Testis (tissue), 3 donors: ENCODE data around the gene MYRFL. TPM values are rescaled to one million over a fixed set of nuclear protein-coding genes. Genes with fewer than 3 reads are reported as not detected.

Experiments used
- DNase-seq: peaks from one replicate; pipeline ENCODE4 v3.0.0-alpha.2; 2019
- H3K27ac ChIP-seq, 2 donors: fragments of 200-600 bp; sonication (generic); one replicate each; pipeline ENCODE4 v1.5.1; 2019
- H3K27me3 ChIP-seq: fragments of 200-600 bp; sonication (generic); one replicate; pipeline ENCODE4 v1.5.1; 2019
- H3K36me3 ChIP-seq: fragments of 200-600 bp; sonication (generic); one replicate; pipeline ENCODE4 v1.5.1; 2017; ENCODE audit warnings: low read depth; ENCODE audit errors: missing control alignments
- H3K4me1 ChIP-seq: fragments of 200-600 bp; sonication (generic); one replicate; pipeline ENCODE4 v1.5.1; 2019
- H3K4me3 ChIP-seq, 2 donors: fragments of 200-600 bp; sonication (generic); one replicate each; pipeline ENCODE4 v1.5.1; 2017 to 2019
- H3K9me3 ChIP-seq: fragments of 200-600 bp; sonication (generic); one replicate; pipeline ENCODE4 v1.5.1; 2017
- POLR2A ChIP-seq: fragments of 450-650 bp; IDR thresholded peaks from one replicate; pipeline ENCODE4 v1.6.1; 2017; ENCODE audit warnings: antibody characterized with exemption, mild to moderate bottlenecking, moderate library complexity
- WGBS, 2 donors: methylation state at CpG; one replicate each; pipeline ENCODE4 v1.1.5; 2018; 5-methylcytosine and 5-hydroxymethylcytosine counted together
- intact Hi-C: fragments of 100-400 bp; cut with DNase I; formaldehyde crosslinking; loops from one replicate; pipeline ENCODE4 v1.15.1; 2023; ENCODE audit warnings: low total_unique reads
- polyA plus RNA-seq: library from polyadenylated mRNA; stranded (reverse); fragments of 350-450 nt; fragmentation: Illumina TruSeq; extraction: RNeasy Lipid Tissue Mini Kit (QIAGEN cat#74804); gene quantifications from one replicate; pipeline ENCODE4 v1.2.3, GENCODE V29; 2014; ENCODE audit warnings: low read depth, low replicate concordance; ENCODE audit not compliant: insufficient read depth
- total RNA-seq, 2 donors: library from RNA; depleted of rRNA; stranded (reverse); fragments of >200 nt; gene quantifications; one replicate each; pipeline ENCODE4 v1.2.3, GENCODE V29; 2016
- TF ChIP-seq, protein P1 (sequence below), 3 experiments: fragments of 450-650 bp in 2 of 3; fragments of 200-600 bp in 1 of 3; sonication (generic) in 1 of 3; IDR thresholded peaks; one replicate each; pipeline ENCODE4 v1.5.1; 2016 to 2019; ENCODE audit warnings: antibody characterized with exemption in 3 of 3, mild to moderate bottlenecking in 2 of 3, moderate library complexity in 1 of 3

Gene MYRFL
- total and polyA plus RNA-seq, 3 donors from 2014 or later = 0.87 to 8.0 (median 1.0) TPM

DNA sequence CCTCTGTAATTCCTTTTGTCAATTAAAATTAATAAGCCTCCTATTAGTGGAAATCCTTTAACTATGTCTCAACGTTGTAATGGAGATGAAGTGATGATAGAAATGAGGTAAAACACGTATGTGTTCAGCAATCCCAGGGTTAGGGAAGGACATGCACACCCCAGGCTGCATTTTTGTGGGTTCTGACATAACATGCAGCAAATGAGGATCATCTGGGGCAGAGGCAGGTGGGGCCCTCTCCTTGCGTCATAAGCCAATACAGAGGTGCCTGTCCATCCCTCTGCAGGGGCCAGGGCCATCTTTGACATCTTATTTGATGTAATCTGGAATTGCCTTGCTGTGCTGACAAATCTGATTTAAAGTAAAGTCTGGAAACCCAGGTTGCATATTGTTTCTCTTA lies 73.2 kb downstream of the MYRFL start:
- no peaks in the 10 kb centered on the region for H3K27me3 ChIP-seq
- no peak overlapping the region for H3K27ac ChIP-seq
- H3K4me3 ChIP-seq = no peak overlapping the region
- TF ChIP-seq, protein P1, sequence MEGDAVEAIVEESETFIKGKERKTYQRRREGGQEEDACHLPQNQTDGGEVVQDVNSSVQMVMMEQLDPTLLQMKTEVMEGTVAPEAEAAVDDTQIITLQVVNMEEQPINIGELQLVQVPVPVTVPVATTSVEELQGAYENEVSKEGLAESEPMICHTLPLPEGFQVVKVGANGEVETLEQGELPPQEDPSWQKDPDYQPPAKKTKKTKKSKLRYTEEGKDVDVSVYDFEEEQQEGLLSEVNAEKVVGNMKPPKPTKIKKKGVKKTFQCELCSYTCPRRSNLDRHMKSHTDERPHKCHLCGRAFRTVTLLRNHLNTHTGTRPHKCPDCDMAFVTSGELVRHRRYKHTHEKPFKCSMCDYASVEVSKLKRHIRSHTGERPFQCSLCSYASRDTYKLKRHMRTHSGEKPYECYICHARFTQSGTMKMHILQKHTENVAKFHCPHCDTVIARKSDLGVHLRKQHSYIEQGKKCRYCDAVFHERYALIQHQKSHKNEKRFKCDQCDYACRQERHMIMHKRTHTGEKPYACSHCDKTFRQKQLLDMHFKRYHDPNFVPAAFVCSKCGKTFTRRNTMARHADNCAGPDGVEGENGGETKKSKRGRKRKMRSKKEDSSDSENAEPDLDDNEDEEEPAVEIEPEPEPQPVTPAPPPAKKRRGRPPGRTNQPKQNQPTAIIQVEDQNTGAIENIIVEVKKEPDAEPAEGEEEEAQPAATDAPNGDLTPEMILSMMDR (IDR thresholded peaks at IDR 0.05) = no peak
- no peak for TF ChIP-seq POLR2A
- no peak for DNase-seq
- 28 to 82% methylated on average over 3 of the region's 3 CpGs for WGBS, 2 donors
- H3K4me1 ChIP-seq = no peaks in the 10 kb centered on the region
- intact Hi-C loops = no loop called here
- H3K9me3 ChIP-seq = no peaks in the 10 kb centered on the region
- H3K36me3 ChIP-seq = no peaks in the 10 kb centered on the region

DNA sequence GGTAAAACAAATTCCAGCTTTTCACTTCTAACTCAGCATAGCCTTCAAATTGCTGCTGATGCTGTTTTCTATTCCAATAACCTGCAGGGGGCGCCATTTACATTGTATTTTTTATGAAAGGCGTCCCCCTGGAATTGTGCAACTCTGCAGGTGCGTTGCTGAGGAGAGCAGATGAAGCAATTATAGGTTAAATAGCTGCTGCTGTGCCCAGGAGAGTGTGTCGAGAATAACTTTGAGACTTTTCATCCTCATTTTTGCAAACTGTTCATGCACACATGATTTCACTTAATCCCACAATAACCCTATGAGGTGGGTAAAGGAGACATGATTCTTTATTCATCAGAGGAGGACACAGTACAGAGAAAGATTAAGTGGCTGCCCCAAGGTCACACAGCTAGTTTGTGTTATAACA lies 75.7 kb downstream of the MYRFL start:
- WGBS, 2 donors = 4% methylated on average over 4 of the region's 4 CpGs
- intact Hi-C loops = loop anchor here (10.0 kb wide), 1 partner anchor 674 kb away; no protein-coding TSS in a partner anchor

DNA sequence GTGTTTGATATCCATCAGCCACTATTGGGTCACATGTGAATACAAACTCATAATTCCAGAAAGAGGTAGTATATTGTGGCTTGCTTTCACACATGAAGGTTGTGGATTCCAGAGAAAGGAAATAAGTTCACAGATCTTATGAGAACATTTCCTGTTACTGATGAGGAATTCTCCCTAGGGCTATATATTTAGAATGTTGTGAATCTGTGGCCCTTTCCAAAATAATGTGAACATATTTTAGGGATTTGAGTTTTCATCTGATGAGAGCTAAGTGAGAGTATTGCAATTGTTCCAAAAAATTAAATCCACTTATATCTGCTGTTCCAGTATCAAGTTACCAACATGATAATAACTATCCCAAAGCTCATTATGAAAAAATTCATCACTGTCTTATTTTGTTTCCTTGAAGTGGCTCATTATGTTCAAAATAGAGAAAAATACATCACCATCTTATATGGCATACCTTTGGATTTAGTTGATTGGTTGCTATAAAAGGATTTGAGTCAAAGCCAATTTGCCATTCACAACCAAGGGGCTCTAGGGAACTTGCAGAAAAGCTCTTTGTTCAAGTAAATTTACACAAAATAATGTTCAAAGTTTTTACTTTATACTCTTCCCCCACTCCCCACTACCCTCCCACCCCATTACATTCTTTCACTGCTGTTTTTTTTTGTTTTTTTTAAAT lies 76.3 kb downstream of the MYRFL start:
- H3K36me3 ChIP-seq = no peaks in the 10 kb centered on the region
- H3K27me3 ChIP-seq = no peaks in the 10 kb centered on the region
- no peak overlapping the region for H3K4me3 ChIP-seq
- H3K9me3 ChIP-seq = no peaks in the 10 kb centered on the region
- H3K27ac ChIP-seq = no peak overlapping the region
- no peak for DNase-seq
- H3K4me1 ChIP-seq = no peaks in the 10 kb centered on the region
- intact Hi-C loops = loop anchor here (10.0 kb wide), 1 partner anchor 673 kb away; no protein-coding TSS in a partner anchor
- TF ChIP-seq POLR2A = no peak
- TF ChIP-seq, protein P1 (IDR thresholded peaks at IDR 0.05) = no peak

More for the DNA sequence above, 75.7 kb downstream of the MYRFL start:
- peak; percentile 89 for DNase-seq
- no peak overlapping the region for H3K27ac ChIP-seq
- H3K4me3 ChIP-seq = no peak overlapping the region
- H3K27me3 ChIP-seq = no peaks in the 10 kb centered on the region
- H3K36me3 ChIP-seq = no peaks in the 10 kb centered on the region
- no peaks in the 10 kb centered on the region for H3K4me1 ChIP-seq
- TF ChIP-seq, protein P1 (IDR thresholded peaks at IDR 0.05) = peak; percentile 70 to 88 (median 78)
- TF ChIP-seq POLR2A = no peak
- no peaks in the 10 kb centered on the region for H3K9me3 ChIP-seq

DNA sequence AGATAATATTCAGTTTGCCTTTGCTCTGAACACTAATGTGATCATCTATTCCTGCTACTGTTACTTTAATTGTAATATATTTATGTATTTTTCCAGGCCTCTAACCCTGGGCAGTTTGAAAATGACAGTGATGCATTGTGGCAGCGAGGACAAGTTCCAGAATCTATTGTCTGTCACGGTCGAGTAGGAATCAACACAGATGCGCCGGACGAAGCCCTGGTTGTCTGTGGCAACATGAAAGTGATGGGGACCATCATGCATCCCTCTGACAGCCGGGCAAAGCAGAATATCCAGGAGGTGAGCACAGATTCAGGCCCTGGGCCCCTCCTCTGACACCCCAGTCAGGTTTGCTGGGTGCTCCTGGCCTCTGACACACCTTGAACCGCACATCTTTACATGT lies 78.5 kb downstream of the MYRFL start:
- TF ChIP-seq, protein P1 (IDR thresholded peaks at IDR 0.05) = no peak
- no peak for TF ChIP-seq POLR2A
- 90 to 97% methylated on average over 6 to 8 of the region's 8 CpGs for WGBS, 2 donors
- Histone ChIP-seq H3K4me3 (no peak overlapping the region), H3K4me1 (no peaks in the 10 kb centered on the region), H3K27me3 (no peaks in the 10 kb centered on the region), H3K36me3 (no peaks in the 10 kb centered on the region), H3K27ac (no peak overlapping the region), H3K9me3 (no peaks in the 10 kb centered on the region)
- no peak for DNase-seq
- intact Hi-C loops = loop anchor here (10.0 kb wide), 1 partner anchor 671 kb away; no protein-coding TSS in a partner anchor

DNA sequence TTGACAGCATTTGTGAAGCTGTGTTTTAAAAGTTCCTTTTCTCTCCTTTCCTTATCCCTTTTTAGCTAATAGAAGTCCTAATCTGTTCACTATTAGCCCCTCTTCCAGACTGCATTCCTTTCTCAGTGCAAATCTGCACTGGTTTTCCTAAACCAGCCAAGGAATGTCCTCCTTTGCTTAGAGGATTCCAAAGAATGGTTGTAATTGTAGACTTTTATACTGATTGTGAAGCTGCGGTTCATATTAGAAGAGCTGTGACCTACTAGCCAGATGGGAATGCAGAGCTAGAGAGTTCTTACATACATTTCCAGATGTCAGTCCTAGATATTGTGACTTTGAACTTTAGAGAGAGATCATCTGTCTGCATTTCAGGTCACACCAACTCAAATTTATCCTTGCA lies 79.8 kb downstream of the MYRFL start:
- Histone ChIP-seq H3K4me3 (no peak overlapping the region), H3K36me3 (no peaks in the 10 kb centered on the region), H3K9me3 (no peaks in the 10 kb centered on the region), H3K4me1 (no peaks in the 10 kb centered on the region), H3K27ac (no peak overlapping the region), H3K27me3 (no peaks in the 10 kb centered on the region)
- WGBS, 2 donors = 0 to 70% methylated on average over 1 of the region's 1 CpG
- intact Hi-C loops = loop anchor here (10.0 kb wide), 1 partner anchor 670 kb away; no protein-coding TSS in a partner anchor
- TF ChIP-seq, protein P1 (IDR thresholded peaks at IDR 0.05) = no peak
- TF ChIP-seq POLR2A = no peak
- no peak for DNase-seq
